Trophoblast cell (in vitro differentiated cells and primary cell): ENCODE results near the gene ITSN2.

Experiments
- DNase-seq, 2 donors: peaks; one replicate each; pipeline ENCODE4 v3.0.0-alpha.2; 2016
- H2AFZ ChIP-seq: 2 replicates; pipeline ENCODE4 v1.6.1; 2013; ENCODE audit warnings: low read length, moderate library complexity, mild to moderate bottlenecking; ENCODE audit not compliant: insufficient read depth, poor library complexity
- H2AK5ac ChIP-seq: 2 replicates; pipeline ENCODE4 v1.6.1; 2013; ENCODE audit warnings: mild to moderate bottlenecking, low read length
- H2BK120ac ChIP-seq: 2 replicates; pipeline ENCODE4 v1.6.1; 2013; ENCODE audit warnings: low read length, mild to moderate bottlenecking, moderate library complexity; ENCODE audit not compliant: insufficient read depth, poor library complexity
- H2BK12ac ChIP-seq: 2 replicates; pipeline ENCODE4 v1.6.1; 2013; ENCODE audit warnings: mild to moderate bottlenecking, low read length, moderate library complexity
- H2BK5ac ChIP-seq: 2 replicates; pipeline ENCODE4 v1.6.1; 2013; ENCODE audit warnings: low read length, low read depth, moderate library complexity, mild to moderate bottlenecking; ENCODE audit not compliant: poor library complexity
- H3K14ac ChIP-seq: 2 replicates; pipeline ENCODE4 v1.6.1; 2013; ENCODE audit warnings: mild to moderate bottlenecking, low read length
- H3K18ac ChIP-seq: 2 replicates; pipeline ENCODE4 v1.6.1; 2013; ENCODE audit warnings: mild to moderate bottlenecking, low read length
- H3K23ac ChIP-seq: 2 replicates; pipeline ENCODE4 v1.6.1; 2013; ENCODE audit warnings: low read length
- H3K27ac ChIP-seq: 2 replicates; pipeline ENCODE4 v1.5.1; 2013; ENCODE audit warnings: low read depth, mild to moderate bottlenecking, inconsistent platforms, low read length, moderate library complexity
- H3K27me3 ChIP-seq: 2 replicates; pipeline ENCODE4 v1.6.1; 2013; ENCODE audit warnings: inconsistent platforms, mild to moderate bottlenecking, low read length, moderate library complexity; ENCODE audit not compliant: insufficient read depth
- H3K36me3 ChIP-seq, 2 experiments: 1 replicate in 1 of 2; 2 replicates in 1 of 2; pipeline ENCODE4 v1.6.1; 2013; ENCODE audit warnings: low read length in 2 of 2, mild to moderate bottlenecking in 2 of 2, moderate library complexity in 1 of 2; ENCODE audit not compliant: insufficient read depth in 2 of 2, control insufficient read depth in 1 of 2
- H3K4ac ChIP-seq: 2 replicates; pipeline ENCODE4 v1.6.1; 2013; ENCODE audit warnings: low read depth, mild to moderate bottlenecking, low read length, moderate library complexity
- H3K4me1 ChIP-seq, 2 experiments: 1 replicate in 1 of 2; 2 replicates in 1 of 2; pipeline ENCODE4 v1.6.1; 2013; ENCODE audit warnings: low read length in 2 of 2, mild to moderate bottlenecking in 2 of 2, moderate library complexity in 1 of 2; ENCODE audit not compliant: insufficient read depth in 2 of 2, control insufficient read depth in 1 of 2
- H3K4me2 ChIP-seq: 2 replicates; pipeline ENCODE4 v1.6.1; 2013; ENCODE audit warnings: inconsistent platforms, mild to moderate bottlenecking, low read length, moderate library complexity
- H3K4me3 ChIP-seq: 2 replicates; pipeline ENCODE4 v1.5.1; 2013; ENCODE audit warnings: mild to moderate bottlenecking, low read depth, low read length, inconsistent platforms
- H3K79me1 ChIP-seq: one replicate; pipeline ENCODE4 v1.6.1; 2013; ENCODE audit warnings: low read length
- H3K79me2 ChIP-seq: 2 replicates; pipeline ENCODE4 v1.6.1; 2013; ENCODE audit warnings: low read length, mild to moderate bottlenecking; ENCODE audit not compliant: control insufficient read depth, insufficient read depth, poor library complexity
- H3K9ac ChIP-seq: 2 replicates; pipeline ENCODE4 v1.6.1; 2013; ENCODE audit warnings: mild to moderate bottlenecking, low read length
- H3K9me3 ChIP-seq: 2 replicates; pipeline ENCODE4 v1.6.1; 2013; ENCODE audit warnings: low read depth, mild to moderate bottlenecking, control low read depth, inconsistent platforms, low read length; ENCODE audit not compliant: insufficient read depth
- H4K12ac ChIP-seq: 2 replicates; pipeline ENCODE4 v1.6.1; 2013; ENCODE audit warnings: low read depth, mild to moderate bottlenecking, low read length, moderate library complexity
- H4K8ac ChIP-seq: 2 replicates; pipeline ENCODE4 v1.6.1; 2013; ENCODE audit warnings: low read depth, mild to moderate bottlenecking, low read length, moderate library complexity
- H4K91ac ChIP-seq: one replicate; pipeline ENCODE4 v1.6.1; 2013; ENCODE audit warnings: low read depth, mild to moderate bottlenecking, low read length, moderate library complexity
- WGBS: extraction: QIAGEN DNeasy Blood & Tissue Kit; methylation state at CpG from one replicate; pipeline ENCODE4 v1.1.7; 2013; ENCODE audit warnings: missing lambda C conversion rate; ENCODE audit not compliant: insufficient read length, insufficient coverage; ENCODE audit errors: extremely low coverage; 5-methylcytosine and 5-hydroxymethylcytosine counted together

The ITSN2 gene

GRCh38 chr2:24313744-24314632 is 46.3 kb downstream of the ITSN2 start:
- Histone ChIP-seq H3K14ac (no peak overlapping the region), H2BK5ac (no peak overlapping the region), H3K9ac (no peak overlapping the region), H3K23ac (no peak overlapping the region), H4K12ac (no peak overlapping the region), H3K36me3 (peaks cover 2 to 3% of the 10 kb centered on the region in 2 experiments), H3K4ac (no peak overlapping the region), H3K4me3 (no peak overlapping the region), H2BK120ac (no peak overlapping the region), H2BK12ac (no peak overlapping the region), H4K8ac (no peak overlapping the region), H2AFZ (no peak overlapping the region), H3K79me2 (no peaks in the 10 kb centered on the region), H3K4me1 (no peaks in the 10 kb centered on the region), H3K27me3 (no peaks in the 10 kb centered on the region), H4K91ac (no peak overlapping the region), H2AK5ac (no peak overlapping the region), H3K79me1 (no peaks in the 10 kb centered on the region), H3K4me2 (no peak overlapping the region), H3K27ac (no peak overlapping the region), H3K18ac (no peak overlapping the region), H3K9me3 (no peaks in the 10 kb centered on the region)
- WGBS: no CpG with 5 or more reads among the region's 5 CpGs
- DNase-seq: peak in 1 of 2 donors; percentile 51

- Histone ChIP-seq H3K4me2 (no peak overlapping the region), H4K91ac (no peak overlapping the region), H2BK5ac (no peak overlapping the region), H3K27ac (no peak overlapping the region), H3K27me3 (no peaks in the 10 kb centered on the region), H3K4me1 (no peaks in the 10 kb centered on the region), H3K9ac (no peak overlapping the region), H3K4me3 (no peak overlapping the region), H3K23ac (no peak overlapping the region), H4K12ac (no peak overlapping the region), H3K14ac (no peak overlapping the region), H3K9me3 (no peaks in the 10 kb centered on the region), H2BK12ac (no peak overlapping the region), H2AFZ (no peak overlapping the region), H3K36me3 (peaks cover 3 to 10% of the 10 kb centered on the region in 2 experiments), H4K8ac (no peak overlapping the region), H3K79me1 (no peaks in the 10 kb centered on the region), H3K4ac (no peak overlapping the region), H3K18ac (no peak overlapping the region), H2BK120ac (no peak overlapping the region), H3K79me2 (no peaks in the 10 kb centered on the region), H2AK5ac (no peak overlapping the region)
- WGBS: no CpG with 5 or more reads among the region's 2 CpGs
- no peak for DNase-seq
Measured at GRCh38 chr2:24307961-24308360, 52.4 kb downstream of the ITSN2 start.

GRCh38 chr2:24304631-24305030 is 55.7 kb downstream of the ITSN2 start:
- Histone ChIP-seq H2AFZ (no peak overlapping the region), H3K4me1 (no peaks in the 10 kb centered on the region), H2BK5ac (no peak overlapping the region), H3K4me3 (no peak overlapping the region), H3K9me3 (no peaks in the 10 kb centered on the region), H3K4me2 (no peak overlapping the region), H4K8ac (no peak overlapping the region), H3K27me3 (no peaks in the 10 kb centered on the region), H2BK12ac (no peak overlapping the region), H2BK120ac (no peak overlapping the region), H3K18ac (no peak overlapping the region), H4K12ac (no peak overlapping the region), H3K14ac (no peak overlapping the region), H3K4ac (no peak overlapping the region), H3K23ac (no peak overlapping the region), H3K79me1 (no peaks in the 10 kb centered on the region), H3K36me3 (peaks cover 8 to 18% of the 10 kb centered on the region in 2 experiments), H3K27ac (no peak overlapping the region), H3K79me2 (no peaks in the 10 kb centered on the region), H2AK5ac (no peak overlapping the region), H4K91ac (no peak overlapping the region), H3K9ac (no peak overlapping the region)
- WGBS: no CpG with 5 or more reads among the region's 3 CpGs
- DNase-seq: no peak

GRCh38 chr2:24304098-24304497 is 56.2 kb downstream of the ITSN2 start:
- Histone ChIP-seq H3K23ac (no peak overlapping the region), H2BK12ac (no peak overlapping the region), H3K9ac (no peak overlapping the region), H2AK5ac (no peak overlapping the region), H4K12ac (no peak overlapping the region), H4K91ac (no peak overlapping the region), H2BK120ac (no peak overlapping the region), H3K27me3 (no peaks in the 10 kb centered on the region), H3K4ac (no peak overlapping the region), H3K4me3 (no peak overlapping the region), H3K9me3 (no peaks in the 10 kb centered on the region), H3K18ac (no peak overlapping the region), H4K8ac (no peak overlapping the region), H3K14ac (no peak overlapping the region), H3K79me1 (no peaks in the 10 kb centered on the region), H3K27ac (no peak overlapping the region), H2BK5ac (no peak overlapping the region), H2AFZ (no peak overlapping the region), H3K4me1 (no peaks in the 10 kb centered on the region), H3K36me3 (peaks cover 6 to 18% of the 10 kb centered on the region in 2 experiments), H3K4me2 (no peak overlapping the region), H3K79me2 (no peaks in the 10 kb centered on the region)
- WGBS: no CpG with 5 or more reads among the region's 4 CpGs
- DNase-seq: no peak
